ENCODE data around the gene PATJ.

The PATJ gene

GRCh38 chr1:61993331-61993961, 251.2 kb downstream of the PATJ start:
- DNase-seq = no peak

- no peak for DNase-seq
Measured at GRCh38 chr1:61995641-61996040, 253.4 kb downstream of the PATJ start.

GRCh38 chr1:61997123-61997522, 254.8 kb downstream of the PATJ start:
- no peak for DNase-seq

GRCh38 chr1:62003777-62004176, 261.5 kb downstream of the PATJ start:
- no peak for DNase-seq

- no peak for DNase-seq
Measured at GRCh38 chr1:62006690-62007089, 264.4 kb downstream of the PATJ start.

GRCh38 chr1:62011006-62011405, 268.7 kb downstream of the PATJ start:
- no peak for DNase-seq

- DNase-seq = no peak
Measured at GRCh38 chr1:62012095-62012494, 269.8 kb downstream of the PATJ start.

- no peak for DNase-seq
Measured at GRCh38 chr1:62012836-62013235, 270.6 kb downstream of the PATJ start.

DNA sequence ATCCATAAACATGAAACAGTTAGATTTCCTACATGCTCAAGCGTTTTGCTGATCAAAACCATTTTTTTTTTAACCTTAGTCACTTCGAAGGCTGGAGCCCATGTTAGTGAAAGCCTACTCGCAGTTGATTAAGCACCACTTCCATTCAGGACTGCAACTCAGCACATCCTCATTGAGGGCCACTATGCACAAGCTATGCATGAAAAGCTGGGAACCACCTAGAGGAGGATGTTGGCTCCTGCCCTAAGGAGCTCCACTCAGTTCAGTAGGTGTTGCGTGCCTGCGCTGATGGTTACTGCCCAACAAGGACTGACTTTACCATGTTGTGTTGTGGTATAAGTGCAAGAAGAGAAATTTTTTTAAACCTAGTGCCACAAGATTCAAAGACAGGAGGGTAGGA, 271.0 kb downstream of the PATJ start:
- no peak for DNase-seq

- no peak for DNase-seq
Measured at GRCh38 chr1:62022382-62022983, 280.2 kb downstream of the PATJ start.

DNA sequence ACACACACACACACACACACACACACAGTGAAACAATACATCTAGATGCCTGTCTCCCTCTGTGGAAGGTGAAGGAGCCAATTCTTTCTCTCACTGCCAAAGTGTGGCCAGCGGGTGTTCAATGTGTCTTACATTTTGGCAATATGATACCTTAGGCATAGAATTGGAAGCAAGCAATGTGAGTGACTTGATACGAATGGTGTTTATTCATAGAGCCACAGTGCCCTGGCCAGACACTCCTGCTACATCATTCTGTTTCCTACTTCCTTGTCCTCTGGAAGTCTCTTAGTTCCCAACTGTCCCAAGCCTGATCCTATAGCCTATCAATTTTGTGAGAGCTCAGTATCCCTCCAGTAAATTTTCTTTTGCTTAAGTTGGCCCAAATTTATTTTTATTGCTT, 282.4 kb downstream of the PATJ start:
- DNase-seq = no peak

DNA sequence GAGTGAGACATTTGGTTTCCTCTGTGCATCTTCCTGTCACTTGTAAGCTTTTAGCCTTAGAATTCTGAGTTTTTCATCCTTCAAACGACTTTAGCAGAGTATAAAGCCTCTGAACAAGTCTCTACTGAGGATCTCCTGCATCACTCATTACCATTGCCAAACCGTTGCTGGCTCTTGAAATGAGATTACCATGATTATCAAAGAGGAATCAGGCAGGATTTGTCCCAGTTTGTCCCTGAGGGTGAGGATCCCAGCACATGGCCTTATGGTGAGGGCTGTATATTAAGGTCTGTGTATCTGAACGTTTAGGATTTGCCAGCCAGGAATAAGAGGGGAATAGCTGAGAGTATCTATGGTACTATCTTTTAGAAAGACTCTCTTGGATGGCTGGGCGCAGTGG, 282.9 kb downstream of the PATJ start:
- no peak for DNase-seq

DNA sequence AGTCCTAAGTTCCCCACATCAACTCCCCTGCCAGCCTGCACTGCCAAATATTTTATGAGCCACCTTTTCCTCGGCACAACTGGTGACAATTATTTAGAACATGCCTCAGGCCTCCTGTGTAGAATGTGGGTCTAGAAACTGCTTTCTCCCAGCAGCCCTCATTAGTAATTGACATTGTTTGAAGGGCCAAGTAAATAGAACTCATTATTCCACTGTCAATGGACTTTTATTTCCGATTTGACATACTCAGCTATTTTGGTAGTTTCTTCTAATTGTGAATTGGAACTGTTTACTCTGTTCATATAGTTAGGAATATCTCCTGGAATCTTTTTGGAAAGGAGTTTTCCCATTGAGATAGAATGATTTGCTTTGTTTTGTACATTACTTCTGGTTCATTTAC, 283.6 kb downstream of the PATJ start:
- no peak for DNase-seq

DNA sequence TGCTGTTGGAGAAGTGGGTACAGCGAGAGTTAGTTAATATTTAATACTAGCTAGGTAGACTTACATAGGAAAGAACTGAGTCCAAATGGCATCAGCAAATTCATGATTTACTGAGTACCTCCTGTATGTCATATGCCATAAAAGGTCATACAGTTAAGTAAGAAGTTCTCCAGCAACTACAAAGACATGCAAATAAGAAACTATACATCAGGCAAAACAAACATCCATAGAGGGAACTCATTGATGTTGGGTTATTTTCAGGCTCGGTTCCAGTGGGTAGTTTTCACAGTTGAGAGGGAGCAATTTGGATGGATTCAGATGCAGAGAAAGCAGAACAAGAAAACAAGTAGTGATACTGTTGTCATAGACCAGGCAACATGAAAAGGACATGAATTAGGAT, 287.4 kb downstream of the PATJ start:
- no peak for DNase-seq

DNA sequence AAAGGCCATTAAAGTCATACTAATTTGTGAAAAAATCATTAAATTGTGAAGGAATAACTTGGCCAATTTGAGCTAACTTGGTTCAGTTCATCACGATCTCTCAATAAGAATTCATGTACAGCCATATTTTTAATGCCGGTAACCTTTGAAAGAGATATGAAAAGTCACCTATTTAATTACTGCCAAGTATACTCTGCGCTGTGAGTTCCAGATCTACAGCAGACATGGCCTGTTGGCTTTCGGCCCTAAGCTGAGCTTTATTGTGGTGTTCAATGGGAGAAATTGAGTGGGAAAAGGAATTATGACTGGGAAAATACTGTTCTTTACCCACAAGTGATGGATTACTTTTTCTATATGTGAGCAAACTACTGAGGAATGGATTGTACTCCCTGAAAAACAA, 292.5 kb downstream of the PATJ start:
- no peak for DNase-seq

DNA sequence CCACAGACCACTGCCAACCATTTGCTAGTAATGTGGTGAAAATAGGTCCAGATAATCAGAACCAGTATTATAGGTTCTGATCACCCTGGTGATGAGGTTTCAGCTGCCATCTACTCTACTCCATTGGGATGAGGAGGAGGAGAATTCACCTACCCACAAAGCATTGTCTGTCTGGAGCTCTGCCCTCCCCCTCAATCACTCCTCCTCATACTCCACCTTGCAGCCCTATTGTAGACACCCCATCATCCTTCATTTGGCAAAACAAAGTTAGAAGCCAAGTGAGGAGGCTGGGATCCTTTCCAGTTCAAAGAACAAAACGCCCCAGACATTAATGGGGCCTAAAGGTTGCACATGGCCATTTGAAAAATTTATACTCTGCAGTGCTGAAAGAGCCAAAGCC, 295.0 kb downstream of the PATJ start:
- no peak for DNase-seq

DNA sequence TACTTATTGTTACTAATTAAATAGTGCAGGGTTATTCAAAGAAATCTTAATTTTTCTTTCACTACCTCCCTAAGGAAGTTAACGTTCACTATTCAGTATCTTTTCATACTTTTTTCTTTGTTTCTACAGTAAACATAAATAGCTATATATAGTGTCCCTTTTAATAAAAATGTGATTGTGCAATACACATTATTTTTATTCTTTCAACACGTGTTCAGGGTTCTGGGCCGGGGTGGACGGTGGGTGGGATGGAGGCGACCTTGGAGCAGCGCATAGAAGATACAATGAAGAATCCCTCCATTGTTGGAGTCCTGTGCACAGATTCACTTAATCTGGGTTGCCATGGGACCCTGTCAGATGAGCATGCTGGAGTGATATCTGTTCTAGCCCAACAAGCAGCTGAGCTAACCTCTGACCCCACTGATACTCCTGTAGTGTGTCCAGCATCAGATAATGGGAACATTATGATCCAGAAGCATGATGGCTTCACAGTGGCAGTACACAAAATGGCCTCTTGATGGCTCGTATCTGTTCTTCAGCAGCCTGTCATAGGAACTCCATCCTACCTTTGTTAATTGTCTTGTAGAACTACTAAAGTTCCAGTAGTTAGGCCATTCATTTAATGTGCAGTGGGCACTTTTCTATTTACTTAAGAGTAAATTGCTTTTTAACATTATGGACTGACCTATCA, 296.5 kb downstream of the PATJ start:
- DNase-seq = no peak

DNA sequence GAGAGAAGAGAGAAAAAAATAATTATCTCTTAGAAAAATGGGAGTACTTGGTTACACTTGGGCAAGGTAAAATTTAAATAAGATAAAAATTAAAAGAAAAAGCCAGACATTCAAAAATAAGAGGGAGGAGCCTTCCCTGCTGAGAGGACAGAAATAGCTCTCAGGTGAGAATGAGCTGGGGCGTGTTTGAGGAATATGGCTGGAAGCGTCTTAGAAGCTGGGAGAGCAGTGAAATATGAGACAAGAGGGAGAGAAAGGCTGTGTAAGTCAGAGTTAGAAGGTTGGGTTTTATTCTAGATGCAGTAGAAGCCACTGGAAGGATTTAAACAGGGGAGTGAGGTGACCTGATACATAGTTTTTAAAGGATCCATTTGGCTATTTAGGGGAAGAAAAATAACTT, 298.2 kb downstream of the PATJ start:
- no peak for DNase-seq

DNA sequence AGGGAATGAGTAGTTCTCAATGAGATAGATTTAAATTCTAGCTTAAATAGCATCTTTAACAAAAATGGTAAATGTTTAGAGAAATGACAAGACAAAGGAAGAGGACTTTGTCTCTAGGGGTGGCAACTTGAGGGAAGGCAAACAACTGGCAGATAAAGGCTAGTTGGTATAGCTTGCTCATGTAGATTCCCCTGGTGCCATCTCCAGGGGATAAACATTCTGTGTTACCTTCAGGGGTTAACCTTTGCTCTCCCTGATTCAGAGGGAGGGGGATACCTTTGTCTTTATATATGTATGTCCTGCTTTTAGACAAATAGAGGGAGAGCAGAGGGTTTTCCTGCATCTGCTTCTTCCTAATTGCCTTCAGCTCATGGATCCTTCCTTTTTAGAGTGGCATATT, 298.7 kb downstream of the PATJ start:
- no peak for DNase-seq

- no peak for DNase-seq
Measured at GRCh38 chr1:62043154-62043553, 300.9 kb downstream of the PATJ start.

- DNase-seq = no peak
Measured at GRCh38 chr1:62045574-62045973, 303.3 kb downstream of the PATJ start.

GRCh38 chr1:62046927-62047326, 304.6 kb downstream of the PATJ start:
- no peak for DNase-seq

GRCh38 chr1:62050165-62050564, 307.9 kb downstream of the PATJ start:
- DNase-seq = no peak

DNA sequence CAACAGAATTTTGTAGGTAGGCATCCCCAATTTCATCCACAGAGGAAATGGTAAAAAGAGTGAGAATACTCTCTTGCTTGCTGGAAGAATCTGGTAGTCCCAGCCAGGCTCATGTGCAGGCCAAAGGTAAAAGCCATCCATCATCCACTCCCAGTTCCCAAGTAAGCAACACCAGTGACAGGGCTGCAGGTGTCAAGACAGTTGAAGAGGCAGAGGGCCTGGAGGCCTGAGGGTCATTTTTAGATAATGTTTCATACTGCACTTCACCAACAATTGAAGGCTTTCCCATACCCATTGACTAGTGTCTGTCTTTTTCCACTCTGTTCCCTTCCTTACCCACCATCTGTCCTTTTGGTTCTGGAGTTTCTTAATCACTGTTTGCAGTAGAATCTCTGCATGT, 310.7 kb downstream of the PATJ start:
- no peak for DNase-seq

DNA sequence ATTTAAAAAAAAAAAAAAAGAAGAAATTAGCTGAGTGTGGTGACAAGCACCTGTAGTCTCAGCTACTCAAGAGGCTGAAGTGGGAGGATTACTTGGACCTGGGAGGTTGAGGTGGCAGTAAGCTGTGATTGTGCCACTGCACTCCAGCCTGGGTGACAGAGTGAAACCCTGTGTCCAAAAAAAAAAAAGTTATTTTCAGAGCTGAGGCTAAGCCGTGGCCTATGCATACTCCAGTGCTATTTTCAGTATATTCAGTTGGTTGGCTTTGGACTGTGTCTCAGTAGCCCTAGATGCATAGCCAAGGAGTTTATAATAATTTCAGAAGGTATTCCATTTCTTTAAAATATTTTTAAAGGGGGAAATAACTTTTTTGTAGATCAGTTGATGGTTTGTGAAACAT, 311.9 kb downstream of the PATJ start:
- DNase-seq = no peak
